GM18858 (cell line): ENCODE results near the gene GABARAPL1.
"Not testable (repeated sequence)": the region's sequence is repeated elsewhere in the genome, so short reads cannot be mapped to it uniquely, and the experiment has no call there.

Experiments used
- ATAC-seq: cut with Tn5 transposase; IDR thresholded peaks from one replicate; pipeline ENCODE4 v1.9.1; 2021; ENCODE audit not compliant: unreplicated experiment

Gene GABARAPL1

GRCh38 chr12:10212739-10213131 lies at the start of gene GABARAPL1:
GABARAPL1 (plus strand) TSS chr12:10212877; CDS start chr12:10213130, 253 bp downstream.
- no peak for ATAC-seq

- ATAC-seq, result no peak
These were observed 49.6 kb upstream of the GABARAPL1 start for GRCh38 chr12:10163084-10163483.

GRCh38 chr12:10165421-10165820 lies 47.3 kb upstream of the GABARAPL1 start:
- ATAC-seq, result no peak

GRCh38 chr12:10167599-10167998 lies 45.1 kb upstream of the GABARAPL1 start:
- no peak for ATAC-seq

GRCh38 chr12:10169104-10169503 lies 43.6 kb upstream of the GABARAPL1 start:
- no peak for ATAC-seq

GRCh38 chr12:10170216-10170615 lies 42.5 kb upstream of the GABARAPL1 start:
- ATAC-seq, result no peak

- ATAC-seq, result no peak
These were observed 40.5 kb upstream of the GABARAPL1 start, which contains the start of gene OLR1 for GRCh38 chr12:10171973-10172728. OLR1 (minus strand) TSS chr12:10172132; CDS start chr12:10172077, 55 bp downstream.

GRCh38 chr12:10174986-10175614 lies 37.6 kb upstream of the GABARAPL1 start:
- no peak for ATAC-seq

GRCh38 chr12:10175846-10176636 lies 36.6 kb upstream of the GABARAPL1 start:
- no peak for ATAC-seq

- ATAC-seq, result no peak
These were observed 33.9 kb upstream of the GABARAPL1 start, which contains the start of gene TMEM52B for GRCh38 chr12:10178821-10179220. TMEM52B (plus strand) TSS chr12:10179032; CDS start chr12:10179575, 543 bp downstream.

GRCh38 chr12:10179776-10180181 lies 32.9 kb upstream of the GABARAPL1 start:
- ATAC-seq, result no peak

GRCh38 chr12:10182354-10183049 lies 30.2 kb upstream of the GABARAPL1 start:
- no peak for ATAC-seq

- ATAC-seq, result no peak
These were observed 28.3 kb upstream of the GABARAPL1 start for GRCh38 chr12:10184261-10184843.

- ATAC-seq, result no peak
These were observed 26.4 kb upstream of the GABARAPL1 start for GRCh38 chr12:10186299-10186698.

GRCh38 chr12:10186958-10187357 lies 25.7 kb upstream of the GABARAPL1 start:
- ATAC-seq, result not testable (repeated sequence)

- no peak for ATAC-seq
These were observed 23.0 kb upstream of the GABARAPL1 start for GRCh38 chr12:10189653-10190052.

GRCh38 chr12:10190558-10191388 lies 21.9 kb upstream of the GABARAPL1 start:
- peak; percentile 82 for ATAC-seq

- no peak for ATAC-seq
These were observed 20.8 kb upstream of the GABARAPL1 start for GRCh38 chr12:10191865-10192264.

GRCh38 chr12:10194160-10194670 lies 18.5 kb upstream of the GABARAPL1 start:
- no peak for ATAC-seq
